Measurements from ENCODE around the gene BRSK1.

The BRSK1 gene

DNA sequence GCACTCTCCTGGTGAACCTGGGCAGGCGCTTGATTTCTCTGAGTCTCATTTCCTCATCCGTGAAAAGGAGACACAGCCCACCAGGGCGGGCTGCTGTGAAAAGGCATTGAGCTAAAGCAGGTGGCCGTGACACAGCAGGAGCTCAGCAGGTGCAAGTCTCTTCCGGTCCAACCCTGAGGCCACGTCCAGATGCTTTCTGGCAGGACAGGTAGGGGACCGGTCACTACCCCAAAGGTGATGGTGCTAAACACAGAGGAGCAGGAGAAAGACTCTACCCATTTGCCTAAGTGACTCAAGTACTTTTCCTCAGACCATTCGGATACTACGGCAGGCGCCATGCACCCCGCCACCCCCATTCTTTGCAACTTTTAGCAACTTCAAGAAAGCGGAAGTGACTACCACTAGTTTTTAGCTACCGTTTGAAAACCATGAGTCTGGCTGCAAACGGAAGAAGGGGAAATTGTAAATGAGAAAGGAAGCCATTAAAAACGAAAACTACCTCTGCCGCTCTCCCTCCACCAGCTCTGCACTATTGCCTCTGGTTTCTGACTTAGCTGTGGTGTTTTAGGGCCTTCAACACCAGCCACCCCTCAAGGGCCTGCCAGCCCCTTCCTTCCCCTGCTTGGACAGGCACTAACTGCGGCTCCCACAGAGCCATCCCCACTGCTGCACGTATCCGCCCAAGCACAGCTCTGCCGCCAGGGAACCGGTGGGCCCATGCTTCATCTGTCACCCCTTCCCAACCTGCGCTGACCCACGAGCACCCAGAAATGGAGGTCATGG lies 29.8 kb upstream of the BRSK1 start:
- peak; percentile 76 to 87 (median 82) for DNase-seq

DNA sequence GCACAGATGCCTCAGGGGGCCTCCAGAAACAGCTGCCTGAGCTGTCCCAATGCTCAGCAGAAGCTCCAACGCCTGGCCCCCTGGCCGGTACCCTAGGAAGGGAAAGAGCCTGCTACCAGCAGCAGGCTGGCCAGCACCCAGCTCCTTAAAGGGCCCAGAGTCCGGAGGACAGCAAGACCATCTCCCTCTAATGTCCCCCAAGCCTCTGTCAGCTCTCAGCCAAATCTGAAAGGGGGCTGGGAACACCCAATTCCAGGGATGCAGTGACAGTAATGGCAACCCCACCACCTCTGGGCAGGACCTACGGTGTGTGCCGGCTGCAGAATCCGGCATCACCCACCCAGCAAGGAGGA lies 29.2 kb upstream of the BRSK1 start:
- peak in 1 of 4 experiments; percentile 36 for DNase-seq

DNA sequence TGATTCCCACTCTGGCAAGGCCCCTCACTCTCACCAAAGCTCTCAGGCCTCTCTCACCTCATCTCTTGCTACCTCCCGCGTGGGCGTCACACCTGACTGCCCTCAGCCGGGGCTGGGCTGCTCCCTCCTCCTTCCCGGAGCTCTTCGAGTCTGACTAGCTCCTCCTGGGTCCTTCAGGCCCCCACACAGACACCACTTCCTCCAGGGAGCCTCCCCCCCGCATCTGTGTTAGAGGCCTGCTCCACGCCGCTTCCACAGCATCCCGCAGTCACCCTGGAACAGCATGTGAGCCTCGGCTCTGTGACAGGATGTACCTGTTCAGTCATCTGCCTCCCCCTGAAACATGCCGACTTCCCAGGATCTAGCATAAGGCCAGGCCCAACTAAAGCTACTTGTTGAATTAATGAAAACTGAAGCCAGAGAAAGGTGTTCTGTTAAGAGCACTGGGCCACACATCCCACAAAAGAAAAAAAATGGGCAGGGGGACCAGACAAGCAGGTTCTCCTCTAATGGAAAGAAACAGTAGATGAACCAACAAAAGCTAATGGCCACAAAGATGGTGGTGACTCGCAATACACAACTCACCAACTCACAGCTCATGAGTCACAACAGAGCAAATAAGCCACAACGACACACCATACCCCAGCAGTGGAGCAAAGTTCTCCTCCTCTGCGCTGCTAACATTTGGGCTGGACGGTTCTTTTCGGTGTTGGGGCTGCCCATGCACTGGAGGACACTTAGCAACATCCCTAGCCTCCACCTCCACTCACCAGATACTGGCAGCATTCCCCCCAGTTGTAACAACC lies 28.0 kb upstream of the BRSK1 start:
- peak; percentile 32 to 61 (median 49) for DNase-seq

DNA sequence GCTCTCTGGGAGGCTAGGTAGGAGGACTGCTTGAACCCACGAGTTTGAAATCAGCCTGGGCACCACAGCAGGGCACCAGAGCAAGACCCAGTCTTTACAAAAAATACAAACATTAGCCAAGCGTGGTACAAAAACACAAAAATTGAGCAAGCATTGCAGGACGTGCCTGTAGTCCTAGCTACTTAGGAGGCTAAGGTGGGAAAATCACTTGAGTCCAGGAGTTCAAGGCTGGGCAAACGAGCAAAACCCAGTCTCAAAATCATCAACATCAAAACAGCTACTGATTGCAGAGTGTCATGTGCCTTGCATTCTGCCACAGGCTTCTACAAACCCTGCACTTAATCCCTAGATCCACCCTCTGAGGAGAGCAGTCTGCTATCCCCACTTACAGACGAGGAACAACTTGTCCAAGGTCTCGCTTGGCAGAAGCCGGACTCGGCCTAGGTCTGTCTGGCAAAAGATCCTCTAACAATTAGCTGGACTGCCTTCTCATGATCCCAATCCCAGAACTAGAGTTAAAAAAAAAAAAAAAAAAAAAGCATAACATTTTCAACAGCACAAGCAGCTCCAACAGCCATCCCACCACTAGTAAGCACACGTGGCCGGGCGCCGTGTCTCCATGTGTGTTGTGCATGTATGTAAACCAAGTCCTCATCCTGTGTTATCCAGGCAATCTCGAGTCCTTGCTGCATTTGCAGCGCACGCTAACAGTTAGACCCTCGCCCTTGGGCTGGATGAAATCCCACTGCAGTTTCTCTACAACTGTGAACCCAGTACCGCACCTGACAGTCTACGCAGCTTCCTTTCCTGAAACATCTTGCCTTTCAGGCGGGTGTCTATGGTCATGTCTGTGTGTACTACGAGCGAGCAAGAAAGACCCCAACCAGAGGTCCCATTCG lies 27.0 kb upstream of the BRSK1 start:
- DNase-seq = peak in 2 of 4 experiments; percentile 20 to 45

DNA sequence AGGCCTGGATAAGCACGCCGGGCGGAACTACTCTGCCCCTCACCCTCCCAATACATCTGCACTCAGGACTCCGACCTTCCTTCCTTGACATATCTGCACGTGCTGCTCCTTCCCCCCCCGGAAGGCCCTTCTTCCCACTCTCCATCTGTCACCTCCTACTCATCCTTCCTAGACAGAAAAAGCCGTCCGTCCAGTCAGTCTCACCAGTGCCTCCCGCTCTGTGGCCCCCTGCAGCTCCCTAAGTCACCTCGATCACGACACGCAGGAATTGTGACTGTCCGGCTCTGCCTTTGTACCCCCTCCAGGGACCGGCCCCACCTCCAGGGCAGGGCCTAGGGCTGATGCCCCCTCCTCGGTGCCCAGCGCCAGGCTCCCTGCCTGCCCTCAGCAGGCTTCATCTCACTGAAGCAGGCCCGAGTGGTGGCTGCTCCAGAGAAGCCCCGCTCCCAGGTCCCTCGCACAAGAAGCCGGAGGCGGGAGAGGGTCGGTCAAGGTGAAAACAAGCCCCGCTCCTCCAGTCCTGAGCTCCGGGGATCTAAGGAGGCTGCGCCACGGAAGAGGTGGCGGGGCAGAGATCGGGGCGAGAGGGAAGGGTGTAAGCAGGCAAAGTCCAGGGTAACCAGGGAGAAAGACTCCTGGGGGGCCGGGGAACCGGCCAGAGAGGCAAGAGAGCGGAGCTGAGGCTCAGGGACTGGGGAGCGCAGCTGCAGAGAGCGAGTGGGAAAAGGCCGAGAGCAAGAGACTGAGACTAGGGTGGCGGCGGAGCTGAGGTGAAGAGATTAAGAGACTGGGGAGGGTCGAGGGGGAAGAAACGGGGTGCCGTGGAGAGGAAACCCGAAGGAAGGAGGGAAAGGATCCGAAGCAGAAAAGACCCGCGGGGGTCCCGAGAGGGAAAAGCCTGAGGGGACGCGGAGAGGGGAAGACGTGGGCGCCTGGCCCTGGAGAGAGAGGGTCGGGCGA lies 26.1 kb upstream of the BRSK1 start:
- DNase-seq = peak; percentile 19 to 62 (median 59)

DNA sequence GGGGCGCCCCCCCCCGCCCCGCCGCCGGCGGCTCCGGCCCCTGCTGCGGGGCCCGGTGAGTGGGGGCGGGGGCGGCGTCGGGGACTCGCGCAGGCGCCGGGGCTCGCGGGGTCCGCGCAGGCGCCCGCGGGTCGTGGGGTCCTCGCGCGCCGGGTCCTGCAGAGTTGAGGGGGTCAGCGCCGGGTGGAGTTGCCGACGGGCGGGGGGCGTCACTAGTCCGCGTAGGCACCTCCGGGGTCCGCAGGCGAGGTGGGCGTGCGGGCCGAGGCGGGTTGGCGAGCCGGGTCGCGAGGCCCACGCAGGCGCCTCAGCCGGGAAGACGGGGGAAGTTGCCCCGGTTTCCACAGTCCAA lies 25.3 kb upstream of the BRSK1 start:
- DNase-seq = peak in 1 of 4 experiments; percentile 55

DNA sequence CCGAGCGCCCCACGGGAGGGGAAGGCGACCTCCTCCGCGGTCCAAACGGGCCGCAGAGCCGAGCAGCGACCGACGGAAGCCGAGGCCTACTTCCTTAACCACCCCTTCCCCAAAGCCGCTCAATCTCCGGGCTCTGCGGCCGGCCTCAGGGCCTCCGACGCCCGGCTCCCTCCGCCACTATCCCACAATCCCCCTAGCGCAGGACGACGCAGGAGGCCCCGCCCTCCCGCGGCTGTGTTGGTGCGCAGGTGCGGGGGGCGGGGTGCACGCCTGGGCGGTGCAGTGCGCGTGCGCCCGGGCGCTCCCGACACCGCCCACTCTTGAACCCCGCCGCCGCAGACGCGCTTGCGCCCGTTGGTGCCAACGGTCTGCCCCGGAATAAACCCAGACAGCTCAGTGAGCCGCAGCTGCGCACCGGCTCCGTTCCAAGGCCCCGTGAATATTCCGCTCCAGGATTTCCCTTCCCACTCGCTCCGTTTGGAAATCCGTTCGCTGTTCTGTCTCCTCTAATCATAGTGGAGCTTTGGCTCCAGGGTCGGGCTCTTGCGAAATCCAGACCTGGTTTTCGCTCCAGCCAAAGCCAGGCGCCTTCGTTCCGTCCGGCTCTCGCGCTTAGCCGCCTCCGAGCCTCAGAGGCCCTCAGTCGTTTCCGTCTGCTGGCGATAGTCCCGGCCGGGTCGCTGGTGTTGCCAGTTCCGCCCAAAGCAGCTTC lies 24.8 kb upstream of the BRSK1 start, which contains the start of gene PPP6R1:
Gene PPP6R1 (minus strand): TSS at position 190 of the 712 bp plus-strand sequence. CDS start 11,914 bp downstream, outside the sequence.
- DNase-seq = peak; percentile 99 to 100 (median 99)

DNA sequence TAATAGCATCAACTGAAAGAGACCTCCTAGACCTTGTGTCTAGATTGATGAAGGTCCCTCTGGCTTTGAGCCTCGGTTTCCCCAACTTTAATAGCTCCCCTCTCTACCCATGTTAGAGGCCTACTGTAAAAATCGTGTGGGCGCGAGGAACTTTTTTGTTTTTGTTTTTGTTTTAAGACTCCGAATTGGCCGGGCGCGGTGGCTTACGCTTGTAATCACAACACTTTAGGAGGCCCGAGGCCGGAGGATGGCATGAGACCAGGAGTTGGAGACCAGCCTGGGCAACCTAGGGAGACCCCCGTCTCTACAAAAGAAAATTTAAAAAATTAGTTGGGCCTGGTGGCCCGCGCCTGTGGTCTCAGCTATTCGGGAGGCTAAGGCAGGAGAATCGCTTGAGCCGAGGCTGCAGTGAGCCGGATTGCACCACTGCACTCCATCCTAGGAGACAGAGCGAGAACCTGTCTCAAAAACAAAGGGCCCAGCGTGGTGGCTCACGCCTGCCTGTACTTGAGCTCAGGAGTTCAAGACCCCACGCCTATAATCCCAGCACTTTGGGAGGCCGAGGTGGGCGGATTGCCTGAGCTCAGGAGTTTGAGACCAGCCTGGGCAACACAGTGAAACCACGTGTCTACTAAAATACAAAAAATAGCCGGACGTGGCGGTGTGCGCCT lies 24.1 kb upstream of the BRSK1 start:
- DNase-seq = no peak

DNA sequence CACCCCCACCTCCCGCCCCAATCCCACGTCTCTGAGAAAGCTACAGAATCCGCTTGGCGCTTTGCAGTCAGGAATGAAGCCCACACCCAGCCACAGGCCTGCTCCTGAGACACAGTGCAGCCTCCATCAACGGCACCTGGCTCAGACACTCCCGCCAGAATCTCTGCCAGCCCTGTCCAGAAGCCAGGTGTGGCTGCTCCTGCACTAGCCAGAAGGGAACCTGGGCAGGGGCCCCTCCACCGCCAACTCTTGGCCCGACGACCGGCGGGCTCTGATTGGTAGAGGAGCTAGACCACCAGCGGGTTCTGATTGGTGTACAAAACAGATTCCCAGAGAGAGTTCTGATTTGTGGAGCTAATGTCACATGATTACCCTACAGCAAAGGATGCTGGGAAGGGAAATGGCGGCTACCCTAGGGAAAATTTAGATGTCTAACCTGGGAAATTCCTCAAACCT lies 22.1 kb upstream of the BRSK1 start:
- no peak for DNase-seq

DNA sequence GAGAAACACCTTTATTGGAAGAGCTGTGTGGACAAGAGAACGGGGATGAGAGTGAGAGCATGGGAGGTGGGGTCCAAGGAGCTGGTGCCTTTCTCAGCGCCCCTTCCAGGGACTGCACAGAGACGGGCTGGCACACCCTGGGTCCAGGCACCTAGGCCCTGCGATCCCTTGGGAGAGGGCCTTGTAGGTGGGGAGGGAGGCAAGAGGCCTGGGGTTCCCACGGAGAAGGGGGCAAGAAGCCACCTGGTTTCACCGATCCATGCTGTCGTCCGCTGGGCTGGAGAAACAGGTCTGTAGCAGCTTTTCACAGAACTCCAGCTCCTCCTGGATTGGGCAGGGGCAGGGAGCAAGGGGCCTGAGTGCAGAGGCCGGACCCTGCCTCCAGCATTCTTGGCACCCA lies 21.4 kb upstream of the BRSK1 start:
- DNase-seq = no peak

DNA sequence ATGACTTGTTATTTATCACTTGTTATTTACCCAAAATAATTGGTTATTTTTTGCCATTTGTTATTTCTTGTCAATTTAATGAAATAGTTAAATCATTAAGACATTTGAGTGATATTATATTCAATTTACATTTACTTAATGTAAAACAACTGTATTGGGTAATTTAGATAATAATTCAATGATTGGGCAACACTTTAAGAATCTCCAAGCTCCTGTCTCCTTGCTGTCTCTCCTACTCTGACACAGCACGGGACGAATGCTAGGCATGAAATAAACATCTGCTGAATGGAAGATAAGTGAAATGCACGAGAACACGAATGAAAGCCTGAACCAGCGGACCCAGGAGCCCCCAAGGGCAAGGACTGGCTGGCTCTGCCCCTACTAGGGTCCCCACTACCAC lies 19.3 kb upstream of the BRSK1 start:
- no peak for DNase-seq

DNA sequence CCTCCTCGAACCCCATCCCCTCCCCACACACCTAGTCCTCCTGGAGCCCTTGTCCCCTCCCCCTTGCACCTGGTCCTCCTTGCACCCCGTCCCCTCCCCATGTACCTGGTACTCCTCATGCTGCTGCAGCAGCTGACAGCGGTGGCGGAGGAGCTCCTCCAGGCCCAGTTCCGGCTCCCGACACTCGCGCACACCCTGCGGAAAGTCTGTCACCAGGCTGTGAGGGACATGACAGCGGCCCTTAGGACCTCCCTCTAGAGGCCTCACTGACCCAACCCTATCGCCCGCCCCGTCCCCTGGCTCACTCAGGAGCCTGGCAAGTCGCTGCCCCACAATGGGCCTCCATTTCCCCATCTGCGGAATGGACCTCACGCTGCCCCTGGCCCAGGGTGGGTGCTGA lies 18.6 kb upstream of the BRSK1 start:
- DNase-seq = no peak

DNA sequence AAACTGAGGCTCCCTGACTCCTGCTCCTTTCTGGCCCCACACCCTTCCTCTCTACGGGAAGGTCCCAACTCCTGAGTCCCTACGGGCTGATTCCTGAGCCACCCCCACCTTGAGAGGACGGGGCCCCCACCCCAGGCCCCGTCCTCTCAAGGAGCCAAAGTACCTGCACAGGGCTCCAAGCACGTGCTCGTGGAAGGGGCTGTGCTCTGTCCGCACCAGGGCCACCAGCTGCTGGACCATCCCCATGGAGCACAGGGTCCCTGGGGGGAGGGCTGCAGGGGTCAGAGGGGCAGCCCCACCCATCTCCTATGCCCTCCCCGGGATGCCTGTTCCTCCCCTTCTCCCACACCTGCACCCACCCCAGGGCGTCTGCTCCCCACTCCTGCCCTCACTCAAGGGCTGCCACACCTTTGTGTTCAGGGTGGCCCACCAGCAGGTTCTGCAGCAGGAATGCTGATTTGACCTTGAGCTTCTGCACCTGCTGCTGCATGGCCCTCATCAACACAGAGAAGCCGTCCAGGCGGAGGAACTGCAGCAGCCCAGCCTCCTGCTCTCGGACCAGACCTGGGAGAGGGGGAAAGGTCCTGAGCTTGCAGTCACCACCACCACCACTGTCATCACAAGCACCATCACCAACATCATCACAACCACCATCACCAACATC lies 17.9 kb upstream of the BRSK1 start:
- DNase-seq = no peak

DNA sequence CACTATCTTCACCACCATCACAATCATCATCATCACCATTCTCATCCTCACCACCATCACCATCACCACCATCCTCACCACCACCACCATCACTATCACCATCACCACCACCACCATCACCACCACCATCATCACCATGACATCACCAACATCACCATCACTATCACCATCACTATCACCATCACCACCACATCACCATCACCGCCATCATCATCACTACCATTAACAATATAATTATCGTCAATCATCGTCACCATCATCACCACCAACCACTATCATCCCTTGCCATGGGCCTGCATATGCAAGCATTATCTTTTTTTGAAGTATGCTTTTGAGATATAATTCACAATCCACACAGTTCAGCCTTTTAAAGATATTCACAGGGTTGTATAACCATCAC lies 17.4 kb upstream of the BRSK1 start:
- no peak for DNase-seq

DNA sequence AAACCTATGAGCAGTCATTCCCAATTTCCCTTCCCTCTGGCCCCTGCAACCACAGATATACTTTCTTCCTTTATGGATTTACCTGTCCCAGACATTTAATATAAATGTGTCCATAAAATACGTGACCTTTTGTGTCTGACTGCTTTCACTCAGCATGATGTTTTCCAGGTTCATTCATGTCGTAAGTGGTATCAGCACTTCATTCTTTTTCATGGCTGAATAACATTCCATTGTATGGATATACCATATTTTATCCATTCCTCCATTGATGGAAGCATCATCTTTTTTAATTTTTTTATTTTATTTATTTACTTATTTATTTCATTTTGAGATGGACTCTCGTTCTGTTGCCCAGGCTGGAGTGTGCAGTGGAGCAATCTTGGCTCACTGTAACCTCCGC lies 17.0 kb upstream of the BRSK1 start:
- no peak for DNase-seq

DNA sequence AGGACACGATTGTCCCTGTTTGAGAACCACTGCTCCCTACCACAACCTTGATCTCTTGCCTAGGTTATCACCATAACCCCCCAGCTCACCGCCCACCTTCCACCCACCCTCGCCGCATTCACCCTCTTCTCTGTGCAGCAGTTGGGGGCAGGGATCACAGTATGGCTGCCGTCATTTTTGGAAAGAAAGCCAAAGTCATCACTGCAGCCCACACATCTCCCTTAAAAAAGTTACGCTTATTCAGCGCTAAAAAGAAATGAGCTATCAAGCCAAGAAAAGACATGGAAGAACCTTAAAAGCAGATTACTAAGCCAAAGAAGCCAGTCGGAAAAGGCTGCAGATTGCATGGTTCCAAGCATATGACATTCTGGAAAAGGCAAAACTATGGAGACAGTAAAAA lies 14.5 kb upstream of the BRSK1 start:
- DNase-seq = no peak

DNA sequence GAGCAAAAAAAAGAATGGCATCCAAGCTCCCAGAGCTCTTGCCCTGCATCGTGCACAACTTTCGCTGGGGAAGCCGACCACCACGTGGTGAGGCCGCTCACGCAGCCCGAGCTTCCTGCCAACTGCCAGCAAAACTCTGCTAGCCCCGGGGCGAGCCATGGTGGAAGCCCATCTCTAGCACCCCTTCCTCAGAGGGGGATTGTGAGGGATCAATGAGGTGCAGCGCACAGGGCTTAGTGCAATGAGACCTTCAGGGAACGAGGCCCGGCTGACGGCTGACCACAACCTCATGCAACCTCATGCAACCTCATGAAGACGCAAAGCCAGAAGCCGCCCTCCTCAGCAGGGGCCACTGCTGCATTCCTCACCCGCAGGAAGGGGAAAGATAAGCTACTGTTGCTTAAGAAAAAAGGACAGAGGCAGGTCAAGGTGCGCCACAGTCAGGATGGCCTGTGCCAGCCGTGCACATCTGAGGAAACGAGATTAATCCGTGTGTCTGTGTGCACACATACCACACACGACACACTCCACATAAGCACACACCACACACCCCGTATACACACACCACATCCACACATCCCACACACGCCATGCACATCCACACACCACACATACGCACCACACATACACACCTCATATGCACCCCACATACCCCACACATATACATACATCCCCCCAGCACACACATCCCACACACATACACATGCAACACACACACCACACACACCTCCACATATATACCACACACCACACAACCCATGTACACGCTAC lies 13.4 kb upstream of the BRSK1 start:
- DNase-seq = no peak

DNA sequence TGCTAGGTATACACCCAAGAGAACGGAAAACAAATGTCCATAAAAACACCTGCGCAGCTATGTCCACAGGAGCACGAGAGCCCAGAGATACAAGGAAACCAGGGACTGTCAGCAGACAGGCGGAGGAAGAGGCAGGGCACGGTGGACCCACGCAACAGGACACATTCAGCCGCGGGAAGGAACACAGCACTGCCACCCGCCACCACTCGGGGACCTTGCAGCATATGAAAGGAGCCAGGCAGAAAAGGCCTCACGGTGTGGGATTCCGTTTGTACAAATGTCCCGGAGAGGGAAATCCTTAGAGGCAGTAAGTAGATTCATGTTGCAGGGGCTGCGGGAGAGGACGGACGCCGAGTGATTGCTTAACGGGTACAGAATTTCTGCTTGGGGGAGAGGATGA lies 11.7 kb upstream of the BRSK1 start:
- no peak for DNase-seq

Measured in suppressor macrophage (primary cell).